ENCODE measurements around the gene CCDC6.

GRCh38 chr10:59880971-59881510, 25.3 kb downstream of the CCDC6 start:
- TF ChIP-seq FOSL1 (IDR thresholded peaks at IDR 0.05; ENCODE audit: low read depth), result no peak
- no peak for TF ChIP-seq CTCF (IDR thresholded peaks at IDR 0.05 in 2 of 3, conservative IDR thresholded peaks at IDR 0.05 in 1 of 3; ENCODE audit: borderline replicate concordance in 1 of 3, insufficient read depth in 1 of 3, low read depth in 2 of 3, low read length in 2 of 3)
- no peak for TF ChIP-seq EZH2 (IDR thresholded peaks at IDR 0.05)
- no peak for TF ChIP-seq ZFX (IDR thresholded peaks at IDR 0.05)
- no peak for TF ChIP-seq POLR2AphosphoS5 (IDR thresholded peaks at IDR 0.05; ENCODE audit: low read depth, low read length)
- no peak for TF ChIP-seq EZH2phosphoT487 (IDR thresholded peaks at IDR 0.05; ENCODE audit: borderline replicate concordance)
- TF ChIP-seq SIN3A (IDR thresholded peaks at IDR 0.05; ENCODE audit: low read depth), result no peak
- TF ChIP-seq YY1 (IDR thresholded peaks at IDR 0.05; ENCODE audit: extremely low read depth, insufficient replicate concordance, low read depth, low read length), result no peak
- TF ChIP-seq MAX (IDR thresholded peaks at IDR 0.05), result no peak
- no peak for TF ChIP-seq CEBPB (IDR thresholded peaks at IDR 0.05; ENCODE audit: low read depth)
- TF ChIP-seq POLR2A (IDR thresholded peaks at IDR 0.05; ENCODE audit: borderline replicate concordance, extremely low read depth, insufficient read depth, insufficient read length), result no peak
